GM15510 (cell line): ENCODE measurements around the gene GAMT.

Source experiments
- POLR2A ChIP-seq: IDR thresholded peaks from 3 replicates; pipeline ENCODE4 v1.6.1; 2011; ENCODE audit warnings: borderline replicate concordance; ENCODE audit not compliant: insufficient read length; ENCODE audit errors: extremely low read depth

Gene GAMT

GRCh38 chr19:1361601-1362386 is 39.5 kb downstream of the GAMT start:
- TF ChIP-seq POLR2A: no peak

GRCh38 chr19:1360818-1361461 is 40.4 kb downstream of the GAMT start:
- no peak for TF ChIP-seq POLR2A

GRCh38 chr19:1360126-1360817 is 41.1 kb downstream of the GAMT start:
- no peak for TF ChIP-seq POLR2A

- no peak for TF ChIP-seq POLR2A
Observed at GRCh38 chr19:1357531-1358109, 43.7 kb downstream of the GAMT start.

- TF ChIP-seq POLR2A: no peak
Observed at GRCh38 chr19:1356508-1356865, 44.9 kb downstream of the GAMT start.

- TF ChIP-seq POLR2A: no peak
Observed at GRCh38 chr19:1355568-1356507, 45.5 kb downstream of the GAMT start.

- no peak for TF ChIP-seq POLR2A
Observed at GRCh38 chr19:1354970-1355567, 46.3 kb downstream of the GAMT start.

- TF ChIP-seq POLR2A: no peak
Observed at GRCh38 chr19:1353144-1353543, 48.2 kb downstream of the GAMT start.

GRCh38 chr19:1351381-1351851 is 49.9 kb downstream of the GAMT start:
- no peak for TF ChIP-seq POLR2A

- TF ChIP-seq POLR2A: no peak
Observed at GRCh38 chr19:1350867-1351266, 50.5 kb downstream of the GAMT start.

- TF ChIP-seq POLR2A: no peak
Observed at GRCh38 chr19:1349211-1349610, 52.1 kb downstream of the GAMT start.
